ENCODE results near the gene MORC4. TPM values are rescaled to one million over a fixed set of nuclear protein-coding genes. Genes with fewer than 3 reads are reported as not detected.

Gene MORC4
- total and polyA plus RNA-seq, 7 donors, result 2.1 to 17.1 (median 7.9) TPM

- no peak overlapping the region for H3K27ac ChIP-seq
- WGBS, 3 donors, result 14 to 38% (median 25%) methylated on average over 1 of the region's 1 CpG
- H3K9me3 ChIP-seq, result no peaks in the 10 kb centered on the region
- TF ChIP-seq CTCF (IDR thresholded peaks at IDR 0.05), result peak; percentile 47
- H3K4me1 ChIP-seq, result no peaks in the 10 kb centered on the region
- DNase-seq (no peak), ATAC-seq (peak in 2 of 4 donors; percentile 55 to 65)
- no peak overlapping the region for H3K4me3 ChIP-seq
- intact Hi-C loops (cut with DNase I), result loop anchor here (2.0 kb wide), 2 partner anchors 52 to 58 kb away; no protein-coding TSS in a partner anchor
- peaks cover 0 to 16% (median 0%) of the 10 kb centered on the region in 3 donors for H3K27me3 ChIP-seq (ENCODE audit: insufficient read depth in 3 of 3, low read length in 2 of 3)
- H3K36me3 ChIP-seq (ENCODE audit: insufficient read depth in 1 of 2, low read depth in 1 of 2), result peaks cover 0 to 5% of the 10 kb centered on the region in 2 donors
Measured at GRCh38 chrX:106952988-106953387, 47.0 kb downstream of the MORC4 start.

GRCh38 chrX:106952538-106952937 lies 47.5 kb downstream of the MORC4 start:
- peaks cover 0 to 16% (median 0%) of the 10 kb centered on the region in 3 donors for H3K27me3 ChIP-seq (ENCODE audit: insufficient read depth in 3 of 3, low read length in 2 of 3)
- ATAC-seq (no peak), DNase-seq (no peak)
- no peak for TF ChIP-seq CTCF (IDR thresholded peaks at IDR 0.05)
- H3K4me3 ChIP-seq, result no peak overlapping the region
- peaks cover 0 to under 1% of the 10 kb centered on the region in 2 donors for H3K36me3 ChIP-seq (ENCODE audit: insufficient read depth in 1 of 2, low read depth in 1 of 2)
- intact Hi-C loops (cut with DNase I), result loop anchor here (2.0 kb wide), 2 partner anchors 52 to 58 kb away; no protein-coding TSS in a partner anchor
- no peaks in the 10 kb centered on the region for H3K9me3 ChIP-seq
- 66 to 97% (median 92%) methylated on average over 2 of the region's 2 CpGs for WGBS, 3 donors
- no peak overlapping the region for H3K27ac ChIP-seq
- H3K4me1 ChIP-seq, result no peaks in the 10 kb centered on the region

- Histone ChIP-seq H3K27ac (no peak overlapping the region), H3K9me3 (no peaks in the 10 kb centered on the region), H3K36me3 (ENCODE audit: insufficient read depth in 1 of 2, low read depth in 1 of 2) (no peaks in the 10 kb centered on the region), H3K27me3 (ENCODE audit: insufficient read depth in 3 of 3, low read length in 2 of 3) (peaks cover 0 to 14% (median 0%) of the 10 kb centered on the region in 3 donors), H3K4me3 (no peak overlapping the region), H3K4me1 (no peaks in the 10 kb centered on the region)
- no peak for ATAC-seq
- no peak for DNase-seq
- WGBS, 3 donors, result 77 to 98% (median 91%) methylated on average over 3 of the region's 3 CpGs
- intact Hi-C loops (cut with DNase I), result loop anchor here (2.0 kb wide), 2 partner anchors 51 to 57 kb away; no protein-coding TSS in a partner anchor
- TF ChIP-seq CTCF (IDR thresholded peaks at IDR 0.05), result no peak
Measured at GRCh38 chrX:106952089-106952488, 47.9 kb downstream of the MORC4 start.

- TF ChIP-seq CTCF (IDR thresholded peaks at IDR 0.05), result no peak
- H3K4me1 ChIP-seq, result no peaks in the 10 kb centered on the region
- H3K27ac ChIP-seq, result no peak overlapping the region
- ATAC-seq (no peak), DNase-seq (no peak)
- no peak overlapping the region for H3K4me3 ChIP-seq
- WGBS, 3 donors, result 91 to 97% (median 93%) methylated on average over 6 of the region's 6 CpGs
- intact Hi-C loops (cut with DNase I), result no loop called here
- no peaks in the 10 kb centered on the region for H3K9me3 ChIP-seq
- peaks cover 0 to 14% (median 0%) of the 10 kb centered on the region in 3 donors for H3K27me3 ChIP-seq (ENCODE audit: insufficient read depth in 3 of 3, low read length in 2 of 3)
- H3K36me3 ChIP-seq (ENCODE audit: insufficient read depth in 1 of 2, low read depth in 1 of 2), result no peaks in the 10 kb centered on the region
Measured at GRCh38 chrX:106951230-106951629, 48.8 kb downstream of the MORC4 start.

GRCh38 chrX:106950381-106950780 lies 49.6 kb downstream of the MORC4 start:
- ATAC-seq (no peak), DNase-seq (no peak)
- Histone ChIP-seq H3K4me3 (no peak overlapping the region), H3K27ac (no peak overlapping the region), H3K4me1 (no peaks in the 10 kb centered on the region), H3K9me3 (no peaks in the 10 kb centered on the region), H3K36me3 (ENCODE audit: insufficient read depth in 1 of 2, low read depth in 1 of 2) (no peaks in the 10 kb centered on the region), H3K27me3 (ENCODE audit: insufficient read depth in 3 of 3, low read length in 2 of 3) (peaks cover 0 to 14% (median 0%) of the 10 kb centered on the region in 3 donors)
- intact Hi-C loops (cut with DNase I), result no loop called here
- WGBS, 3 donors, result 46 to 91% (median 88%) methylated on average over 2 of the region's 2 CpGs
- no peak for TF ChIP-seq CTCF (IDR thresholded peaks at IDR 0.05)

Data from psoas muscle (tissue), 8 donors.